WTC11 (cell line): ENCODE data around the gene KAT7. TPM values are rescaled to one million over a fixed set of nuclear protein-coding genes. Genes with fewer than 3 reads are reported as not detected.
A peak's percentile ranks its signal among the peaks of the same experiment; 100 is the strongest.

Experiments used
- ATAC-seq: fragments of 200-7000 bp; cut with Tn5 transposase; 2 replicates; pipeline ENCODE4 v1.10.0; 2021; ENCODE audit warnings: mild to moderate bottlenecking, moderate library complexity
- CTCF ChIA-PET: fragments of 300-600 bp; sonication (Branson Sonifier 250); formaldehyde crosslinking; loops from one replicate; lab custom pipeline; 2021; ENCODE audit warnings: antibody characterized with exemption; lab: Charles Lee
- POLR2A ChIA-PET: fragments of 350-600 bp; sonication (Branson Sonifier 250); formaldehyde crosslinking; loops from one replicate; lab custom pipeline; 2021; ENCODE audit warnings: antibody characterized with exemption; lab: Charles Lee
- DNase-seq: peaks from one replicate; pipeline ENCODE4 v3.0.0; 2021; ENCODE audit warnings: low spot score
- H3K27ac Mint-ChIP-seq: 2 replicates; pipeline ENCODE4 v1.8.0; 2021; ENCODE audit warnings: mixed read lengths
- H3K27me3 Mint-ChIP-seq: 2 replicates; pipeline ENCODE4 v1.8.0; 2021; ENCODE audit warnings: low read depth, mild to moderate bottlenecking, moderate library complexity, mixed read lengths
- H3K36me3 Mint-ChIP-seq: 2 replicates; pipeline ENCODE4 v1.8.0; 2021; ENCODE audit warnings: mixed read lengths
- H3K4me1 Mint-ChIP-seq: 2 replicates; pipeline ENCODE4 v1.8.0; 2022; ENCODE audit warnings: mixed read lengths
- H3K4me3 Mint-ChIP-seq: 2 replicates; pipeline ENCODE4 v1.8.0; 2021; ENCODE audit warnings: mild to moderate bottlenecking, moderate library complexity, mixed read lengths
- H3K9me3 Mint-ChIP-seq: 2 replicates; pipeline ENCODE4 v1.8.0; 2021; ENCODE audit warnings: mixed read lengths
- ATF2 ChIP-seq: sonication (generic); formaldehyde crosslinking; IDR thresholded peaks from 2 replicates; pipeline ENCODE4 v1.8.1; 2022; ENCODE audit warnings: low read depth, missing genetic modification reagents, borderline replicate concordance
- E2F4 ChIP-seq: sonication (generic); formaldehyde crosslinking; IDR thresholded peaks from 2 replicates; pipeline ENCODE4 v1.8.1; 2022; ENCODE audit warnings: low read depth, mild to moderate bottlenecking, moderate library complexity, missing genetic modification reagents, borderline replicate concordance
- EMX1 ChIP-seq: fragments of 250-450 bp; sonication (Bioruptor Pico); IDR thresholded peaks from 2 replicates; pipeline ENCODE4 v1.8.0; 2021; ENCODE audit warnings: mild to moderate bottlenecking
- GTF2I ChIP-seq: fragments of 250-450 bp; sonication (Bioruptor Pico); conservative IDR thresholded peaks from 2 replicates; pipeline ENCODE4 v1.4.0; 2021; ENCODE audit warnings: mild to moderate bottlenecking
- HMGA2 ChIP-seq: fragments of 250-450 bp; sonication (Bioruptor Pico); IDR thresholded peaks from 2 replicates; pipeline ENCODE4 v1.4.0; 2021; ENCODE audit warnings: mild to moderate bottlenecking, moderate library complexity
- HMGXB4 ChIP-seq: sonication (generic); formaldehyde crosslinking; IDR thresholded peaks from 2 replicates; pipeline ENCODE4 v1.8.1; 2023; ENCODE audit warnings: mild to moderate bottlenecking, moderate library complexity, missing genetic modification reagents
- JAZF1 ChIP-seq: fragments of 250-450 bp; sonication (Bioruptor Pico); IDR thresholded peaks from 2 replicates; pipeline ENCODE4 v1.9.0; 2021; ENCODE audit warnings: moderate library complexity, mild to moderate bottlenecking, inconsistent platforms
- PRDM15 ChIP-seq: sonication (generic); formaldehyde crosslinking; IDR thresholded peaks from 2 replicates; pipeline ENCODE4 v1.8.0; 2022; ENCODE audit warnings: missing genetic modification reagents
- PRRX2 ChIP-seq: fragments of 250-450 bp; sonication (Bioruptor Pico); IDR thresholded peaks from 2 replicates; pipeline ENCODE4 v1.8.0; 2021; ENCODE audit warnings: mild to moderate bottlenecking
- TEAD4 ChIP-seq: sonication (generic); formaldehyde crosslinking; IDR thresholded peaks from 2 replicates; pipeline ENCODE4 v1.8.0; 2022; ENCODE audit warnings: mild to moderate bottlenecking, missing genetic modification reagents
- ZNF263 ChIP-seq: sonication (generic); formaldehyde crosslinking; IDR thresholded peaks from 2 replicates; pipeline ENCODE4 v1.8.1; 2022; ENCODE audit warnings: low read depth, mild to moderate bottlenecking, moderate library complexity, missing genetic modification reagents
- ZNF423 ChIP-seq: fragments of 250-450 bp; sonication (Bioruptor Pico); IDR thresholded peaks from 2 replicates; pipeline ENCODE4 v2.1.2; 2022; ENCODE audit warnings: mild to moderate bottlenecking, moderate library complexity
- total RNA-seq: library from RNA; stranded (reverse); gene quantifications from 3 replicates; pipeline ENCODE4 v1.2.3, GENCODE V29; 2021
- TF ChIP-seq, protein P1 (sequence below): fragments of 200-600 bp; IDR thresholded peaks from 2 replicates; pipeline ENCODE4 v1.8.0; 2022; ENCODE audit warnings: antibody characterized with exemption

Gene KAT7
- total RNA-seq, 1 experiment from 2014 or later, result 199 TPM

DNA sequence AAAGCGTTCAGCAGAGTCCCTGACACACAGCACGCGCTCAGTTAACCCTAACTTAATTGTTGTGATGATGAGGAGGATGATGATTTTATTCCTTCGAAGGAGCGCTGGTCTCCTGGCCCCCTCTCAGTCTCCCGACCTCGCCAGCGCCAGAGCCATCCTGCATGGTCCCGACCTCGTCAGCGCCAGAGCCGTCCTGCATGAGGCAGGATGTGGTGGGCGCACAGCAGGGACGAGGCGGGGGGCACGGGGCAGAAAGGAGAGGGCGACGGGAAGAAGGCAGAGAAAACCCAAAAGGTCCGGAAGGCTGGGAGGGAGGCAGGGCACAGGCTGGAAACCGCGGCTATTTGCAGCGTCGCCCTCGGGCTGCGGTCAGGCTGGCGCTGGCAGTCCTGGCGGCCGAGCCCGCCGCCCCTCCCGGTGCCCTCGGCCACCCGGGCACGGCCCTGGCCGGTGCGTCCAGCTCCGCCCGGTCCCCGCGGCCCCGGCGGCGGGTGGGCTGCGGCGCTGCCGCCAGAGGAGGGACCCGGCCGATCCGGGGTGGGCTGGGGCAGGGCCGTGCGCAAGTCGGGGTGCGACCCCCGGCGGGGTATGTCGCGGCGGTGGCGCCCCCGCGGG, 62.4 kb downstream of the KAT7 start (continued):
- TF ChIP-seq ZNF263 (CRISPR knock-in tag) (no peak), PRRX2 (CRISPR knock-in tag) (no peak)
- TF ChIP-seq, all 79 proteins: peak for 7

GRCh38 chr17:49851387-49852291, 63.2 kb downstream of the KAT7 start:
- TF ChIP-seq EMX1 (CRISPR knock-in tag) (no peak), ATF2 (CRISPR knock-in tag) (no peak), ZNF423 (CRISPR knock-in tag) (peak; percentile 38; the same call in 1 of the 2 replicates), HMGA2 (CRISPR knock-in tag) (no peak), PRDM15 (CRISPR knock-in tag) (0 out of 2 replicates have a peak, but pooled peaks have one; percentile 21), HMGXB4 (CRISPR knock-in tag) (peak; percentile 88), TEAD4 (CRISPR knock-in tag) (no peak), GTF2I (CRISPR knock-in tag) (peak; percentile 93), ZNF263 (CRISPR knock-in tag) (no peak), E2F4 (0 out of 2 replicates have a peak, but pooled peaks have one; percentile 21), JAZF1 (no peak)
- TF ChIP-seq, protein P1, sequence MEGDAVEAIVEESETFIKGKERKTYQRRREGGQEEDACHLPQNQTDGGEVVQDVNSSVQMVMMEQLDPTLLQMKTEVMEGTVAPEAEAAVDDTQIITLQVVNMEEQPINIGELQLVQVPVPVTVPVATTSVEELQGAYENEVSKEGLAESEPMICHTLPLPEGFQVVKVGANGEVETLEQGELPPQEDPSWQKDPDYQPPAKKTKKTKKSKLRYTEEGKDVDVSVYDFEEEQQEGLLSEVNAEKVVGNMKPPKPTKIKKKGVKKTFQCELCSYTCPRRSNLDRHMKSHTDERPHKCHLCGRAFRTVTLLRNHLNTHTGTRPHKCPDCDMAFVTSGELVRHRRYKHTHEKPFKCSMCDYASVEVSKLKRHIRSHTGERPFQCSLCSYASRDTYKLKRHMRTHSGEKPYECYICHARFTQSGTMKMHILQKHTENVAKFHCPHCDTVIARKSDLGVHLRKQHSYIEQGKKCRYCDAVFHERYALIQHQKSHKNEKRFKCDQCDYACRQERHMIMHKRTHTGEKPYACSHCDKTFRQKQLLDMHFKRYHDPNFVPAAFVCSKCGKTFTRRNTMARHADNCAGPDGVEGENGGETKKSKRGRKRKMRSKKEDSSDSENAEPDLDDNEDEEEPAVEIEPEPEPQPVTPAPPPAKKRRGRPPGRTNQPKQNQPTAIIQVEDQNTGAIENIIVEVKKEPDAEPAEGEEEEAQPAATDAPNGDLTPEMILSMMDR, result peak; percentile 55
- H3K9me3 Mint-ChIP-seq, result no peaks in the 10 kb centered on the region
- POLR2A ChIA-PET, result interaction anchor here (0.6 to 1.4 kb wide), 3 partner anchors 10 to 143 kb away, joined by 3 to 5 read pairs (median 3); no protein-coding TSS in a partner anchor
- peaks cover 7% of the 10 kb centered on the region; the same call in 1 of the 2 replicates for H3K36me3 Mint-ChIP-seq
- H3K27ac Mint-ChIP-seq, result no peak overlapping the region
- peaks cover 54% of the 10 kb centered on the region for H3K27me3 Mint-ChIP-seq
- peak overlapping the region; percentile 74 for H3K4me3 Mint-ChIP-seq
- CTCF ChIA-PET, result interaction anchor here (0.6 to 6.4 kb wide), 36 partner anchors 8 to 295 kb away, joined by 3 to 58 read pairs (median 4); partner anchors contain the start of genes DLX3, FAM117A and SLC35B1
- peaks cover 23% of the 10 kb centered on the region for H3K4me1 Mint-ChIP-seq
- ATAC-seq (peak; percentile 72), DNase-seq (peak; percentile 85)
